ENCODE results near the gene RAG2. TPM values are rescaled to one million over a fixed set of nuclear protein-coding genes. Genes with fewer than 3 reads are reported as not detected.

Gene RAG2
- not detected for total RNA-seq (2021; fragmentation: NEBNext Ultra II Directional; extraction: Animal tissue kit (Norgen Biotek cat#: 25700))
- long read RNA-seq, result 0 reads

GRCh38 chr11:36598051-36598450 lies at the start of gene RAG2:
Gene RAG2, minus strand, starts transcription at chr11:36598236. Its CDS starts 4,068 bp downstream, at chr11:36594168.
- Mint-ChIP-seq H3K4me1 (ENCODE audit: low read depth) (peaks cover 11% of the 10 kb centered on the region; the same call in 1 of the 2 replicates), H3K36me3 (ENCODE audit: low read depth) (no peaks in the 10 kb centered on the region), H3K4me3 (no peak within 1 kb of the TSS)

GRCh38 chr11:36638556-36638955 lies 40.5 kb upstream of the RAG2 start:
- DNase-seq, result no peak
- H3K4me3 Mint-ChIP-seq, result no peak overlapping the region
- no peaks in the 10 kb centered on the region for H3K27me3 Mint-ChIP-seq (ENCODE audit: insufficient read depth)

More at GRCh38 chr11:36598051-36598450, at the start of gene RAG2:
- H3K27me3 Mint-ChIP-seq (ENCODE audit: insufficient read depth), result no peaks in the 10 kb centered on the region; the same call in 1 of the 2 replicates
- H3K27ac Mint-ChIP-seq, result no peak within 1 kb of the TSS
- H3K9me3 Mint-ChIP-seq, result no peaks in the 10 kb centered on the region
- DNase-seq, result no peak
- no peak for TF ChIP-seq CTCF (IDR thresholded peaks at IDR 0.05)

GRCh38 chr11:36635066-36635862 lies 37.2 kb upstream of the RAG2 start:
- no peaks in the 10 kb centered on the region for H3K4me1 Mint-ChIP-seq (ENCODE audit: low read depth)
- no peaks in the 10 kb centered on the region for H3K9me3 Mint-ChIP-seq
- H3K36me3 Mint-ChIP-seq (ENCODE audit: low read depth), result peaks cover 9% of the 10 kb centered on the region
- H3K27me3 Mint-ChIP-seq (ENCODE audit: insufficient read depth), result no peaks in the 10 kb centered on the region; the same call in 1 of the 2 replicates
- no peak overlapping the region for H3K4me3 Mint-ChIP-seq
- no peak for TF ChIP-seq CTCF (IDR thresholded peaks at IDR 0.05)
- no peak for DNase-seq
- H3K27ac Mint-ChIP-seq, result no peak overlapping the region

More at GRCh38 chr11:36638556-36638955, 40.5 kb upstream of the RAG2 start:
- H3K4me1 Mint-ChIP-seq (ENCODE audit: low read depth), result no peaks in the 10 kb centered on the region
- no peak for TF ChIP-seq CTCF (IDR thresholded peaks at IDR 0.05)
- H3K27ac Mint-ChIP-seq, result no peak overlapping the region
- no peaks in the 10 kb centered on the region for H3K9me3 Mint-ChIP-seq
- peaks cover 14% of the 10 kb centered on the region for H3K36me3 Mint-ChIP-seq (ENCODE audit: low read depth)

- Mint-ChIP-seq H3K4me3 (no peak overlapping the region), H3K9me3 (no peaks in the 10 kb centered on the region), H3K27ac (no peak overlapping the region), H3K36me3 (ENCODE audit: low read depth) (peaks cover 9% of the 10 kb centered on the region), H3K27me3 (ENCODE audit: insufficient read depth) (no peaks in the 10 kb centered on the region; the same call in 1 of the 2 replicates), H3K4me1 (ENCODE audit: low read depth) (no peaks in the 10 kb centered on the region; the same call in 1 of the 2 replicates)
- TF ChIP-seq CTCF (IDR thresholded peaks at IDR 0.05), result no peak
- DNase-seq, result no peak
These were observed 33.7 kb upstream of the RAG2 start for GRCh38 chr11:36631774-36632173.

GRCh38 chr11:36628765-36629244 lies 30.8 kb upstream of the RAG2 start:
- Mint-ChIP-seq H3K27me3 (ENCODE audit: insufficient read depth) (no peaks in the 10 kb centered on the region; the same call in 1 of the 2 replicates), H3K4me1 (ENCODE audit: low read depth) (no peaks in the 10 kb centered on the region; the same call in 1 of the 2 replicates)

More at GRCh38 chr11:36628765-36629244, 30.8 kb upstream of the RAG2 start:
- DNase-seq, result no peak
- no peaks in the 10 kb centered on the region for H3K9me3 Mint-ChIP-seq
- H3K36me3 Mint-ChIP-seq (ENCODE audit: low read depth), result peaks cover under 1% of the 10 kb centered on the region; the same call in 1 of the 2 replicates
- H3K4me3 Mint-ChIP-seq, result no peak overlapping the region
- no peak for TF ChIP-seq CTCF (IDR thresholded peaks at IDR 0.05)
- H3K27ac Mint-ChIP-seq, result no peak overlapping the region

Measured in HFFc6 (cell line).